GM18951 (cell line): Measurements from ENCODE around the gene SLC4A4.
"Not testable (repeated sequence)": the region's sequence is repeated elsewhere in the genome, so short reads cannot be mapped to it uniquely, and the experiment has no call there.

Experiments used
- POLR2A ChIP-seq: IDR thresholded peaks from 4 replicates; pipeline ENCODE4 v1.6.1; 2011; ENCODE audit warnings: mild to moderate bottlenecking; ENCODE audit not compliant: insufficient read length, insufficient read depth; ENCODE audit errors: extremely low read depth
- in situ Hi-C: fragments of 300-500 bp; cut with MboI; formaldehyde crosslinking; loops from one replicate; pipeline ENCODE4 v1.12.0; 2022; ENCODE audit warnings: low sequenced_read_pairs, mixed read lengths, inconsistent platforms; ENCODE audit not compliant: unreplicated experiment

The SLC4A4 gene

DNA sequence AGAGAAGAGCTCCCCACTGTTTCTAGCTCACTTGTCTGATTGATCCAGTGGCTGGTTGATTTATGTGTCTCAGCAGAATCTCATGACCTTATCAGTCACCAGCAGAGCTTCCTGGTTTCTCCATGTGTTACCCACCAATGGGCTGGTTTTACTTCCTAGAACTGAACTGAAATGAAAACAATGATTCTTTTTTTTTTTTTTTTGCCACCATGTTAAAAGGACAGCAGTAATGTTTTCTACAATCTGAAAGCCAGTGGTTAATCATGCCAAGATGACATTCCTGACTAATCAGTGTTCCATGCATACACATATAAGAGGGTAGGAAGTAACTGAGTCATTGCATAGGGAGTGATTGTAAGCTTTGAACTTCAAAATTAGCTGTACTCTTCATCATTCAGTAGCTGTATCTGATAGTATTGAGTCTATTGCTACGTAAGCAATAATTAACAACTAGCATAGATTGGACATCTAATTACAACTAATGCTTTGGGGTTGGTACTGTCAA, 67.7 kb downstream of the SLC4A4 start:
- in situ Hi-C loops, result no loop called here
- no peak for TF ChIP-seq POLR2A

DNA sequence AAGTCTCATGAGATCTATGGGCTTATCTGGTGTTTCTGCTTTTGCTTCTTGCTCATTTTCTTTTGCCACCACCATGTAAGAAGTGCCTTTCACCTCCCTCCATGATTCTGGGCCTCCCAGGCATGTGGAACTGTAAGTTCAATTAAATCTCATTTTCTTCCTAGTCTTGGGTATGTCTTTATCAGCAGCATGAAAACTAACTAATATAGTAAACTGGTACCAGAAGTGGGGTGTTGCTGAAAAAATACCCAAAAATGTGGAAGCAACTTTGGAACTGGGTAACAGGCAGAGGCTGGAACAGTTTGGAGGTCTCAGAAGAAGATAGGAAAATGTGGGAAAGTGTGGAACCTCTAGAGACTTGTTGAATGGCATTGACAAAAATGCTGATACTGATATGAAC, 70.1 kb downstream of the SLC4A4 start:
- in situ Hi-C loops, result not testable (repeated sequence)

DNA sequence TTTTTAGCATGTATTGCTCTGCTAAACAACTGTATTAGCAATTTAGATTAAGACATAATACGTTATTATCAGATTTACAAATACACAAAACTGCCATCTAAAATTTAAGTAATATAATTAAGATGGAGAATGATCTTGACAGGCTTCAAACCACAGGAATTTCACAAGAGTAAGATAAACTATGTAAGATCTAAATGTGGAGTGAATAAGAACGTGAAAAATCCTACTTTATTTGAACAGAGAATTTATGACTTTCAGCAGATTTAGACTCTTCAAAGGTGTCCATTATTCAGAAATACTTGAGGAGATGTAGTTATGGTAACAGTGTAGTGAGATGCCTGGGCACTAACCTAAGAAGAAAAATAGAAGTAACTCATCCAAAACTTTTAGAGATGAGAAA, 73.2 kb downstream of the SLC4A4 start:
- in situ Hi-C loops, result no loop called here
- TF ChIP-seq POLR2A, result no peak

- TF ChIP-seq POLR2A, result no peak
Observed at GRCh38 chr4:71415491-71415890, 76.7 kb downstream of the SLC4A4 start.

DNA sequence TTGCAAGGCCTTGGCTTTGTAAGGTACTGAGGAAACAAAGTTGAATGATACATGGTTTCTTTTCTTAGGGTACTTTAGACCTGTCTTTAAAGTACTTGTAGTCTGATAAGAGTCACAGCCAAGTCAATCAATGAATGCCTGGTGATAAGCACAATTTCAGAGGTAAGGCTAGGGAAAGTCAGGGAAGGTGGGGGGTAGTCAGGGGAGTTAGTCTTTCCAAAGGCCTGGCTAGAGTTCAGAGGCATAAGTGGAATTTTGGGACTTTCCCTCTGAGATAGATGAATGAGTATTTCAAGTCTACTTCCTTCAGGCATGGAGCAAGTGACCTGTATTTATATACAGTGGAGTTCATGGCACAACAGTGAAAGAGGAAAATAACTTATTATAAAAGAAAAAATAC, 78.3 kb downstream of the SLC4A4 start:
- in situ Hi-C loops, result no loop called here
- no peak for TF ChIP-seq POLR2A

More at GRCh38 chr4:71415491-71415890, 76.7 kb downstream of the SLC4A4 start:
- in situ Hi-C loops, result no loop called here

DNA sequence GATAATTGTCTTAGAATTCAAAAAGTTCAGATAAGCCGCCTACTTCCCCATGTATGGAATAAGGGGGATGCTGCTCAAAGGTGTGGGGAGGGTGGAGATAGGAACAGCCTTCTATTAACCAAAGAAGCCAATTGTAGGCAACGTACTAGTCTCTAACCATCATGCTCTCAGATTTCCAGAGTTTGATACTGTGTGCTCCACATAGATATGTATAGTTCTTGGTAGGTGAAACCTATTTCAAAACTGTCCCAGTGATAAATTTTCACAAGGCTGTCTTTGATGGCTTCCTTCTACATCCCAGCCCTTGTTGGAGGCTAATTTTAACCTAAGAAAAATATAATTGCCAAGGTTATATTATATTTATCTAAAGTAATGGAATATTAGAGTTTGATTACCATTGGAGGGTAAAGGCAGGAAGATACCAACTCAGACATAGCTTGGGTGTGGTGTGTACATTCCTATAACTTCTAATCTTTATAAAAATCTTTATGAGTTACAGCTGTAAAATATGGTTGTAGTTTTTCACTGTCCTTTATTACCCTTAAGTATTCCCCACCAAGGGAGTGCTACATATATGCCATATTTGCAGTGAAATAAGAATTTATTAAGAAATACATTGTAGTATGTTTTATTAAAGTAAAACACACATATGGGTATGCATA, 87.7 kb downstream of the SLC4A4 start:
- in situ Hi-C loops, result no loop called here
- TF ChIP-seq POLR2A, result no peak

DNA sequence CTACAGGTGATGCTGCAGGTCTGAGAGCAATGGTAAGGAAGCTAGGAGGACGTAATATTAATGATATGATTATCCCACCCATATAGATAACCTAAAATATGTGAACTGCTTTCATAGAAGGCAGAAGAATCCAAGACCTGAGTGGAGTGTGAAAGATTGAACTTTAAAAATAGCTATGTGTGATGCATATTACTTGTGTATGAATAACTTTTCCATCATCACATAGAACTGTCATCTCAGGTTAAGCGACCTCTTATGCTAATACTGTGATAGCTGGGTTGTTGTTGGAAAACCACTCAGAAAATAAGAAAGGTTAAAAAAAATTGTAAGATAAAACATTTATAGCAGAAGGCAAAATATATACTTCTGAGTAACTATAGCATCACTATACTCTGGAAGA, 90.3 kb downstream of the SLC4A4 start:
- TF ChIP-seq POLR2A, result no peak
- in situ Hi-C loops, result no loop called here

DNA sequence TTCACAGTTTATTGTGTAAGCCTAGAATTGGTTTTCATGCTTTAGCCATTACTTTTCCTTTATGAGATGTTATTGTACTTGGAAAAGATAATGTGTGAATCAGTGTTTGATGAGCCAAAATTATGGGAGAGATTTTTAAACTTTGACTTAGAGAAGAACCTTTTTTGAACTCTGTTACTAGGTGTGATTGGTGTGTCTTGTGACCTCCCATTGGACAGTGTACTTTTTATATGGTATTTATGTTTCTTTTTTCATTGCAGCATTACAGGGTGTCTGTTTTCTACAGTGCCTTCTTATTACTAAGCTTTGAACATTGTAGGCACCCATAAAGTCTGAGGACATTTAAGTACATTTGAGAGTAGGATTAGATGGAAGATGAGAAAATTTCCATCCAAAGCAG, 91.1 kb downstream of the SLC4A4 start:
- no peak for TF ChIP-seq POLR2A
- in situ Hi-C loops, result no loop called here

DNA sequence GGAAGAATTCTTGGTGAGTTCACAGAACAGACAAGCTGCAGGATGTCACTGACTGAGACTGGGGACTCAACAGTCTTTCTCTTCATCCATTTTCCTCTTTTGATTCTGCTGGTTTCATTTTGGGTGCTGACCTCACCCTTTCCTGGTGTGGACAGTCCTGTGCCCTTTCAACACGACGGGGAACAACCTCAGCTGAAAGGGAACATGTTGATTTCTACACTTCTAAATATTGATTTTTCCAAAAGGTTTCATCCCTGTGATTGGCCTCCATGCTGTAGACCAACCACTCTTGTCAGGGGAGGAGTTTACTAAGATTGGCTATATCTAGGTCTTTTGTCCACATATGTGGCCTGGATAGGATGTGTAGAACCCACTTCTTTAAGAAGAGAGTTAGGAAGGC, 91.8 kb downstream of the SLC4A4 start:
- no peak for TF ChIP-seq POLR2A
- in situ Hi-C loops, result no loop called here

GRCh38 chr4:71440612-71441011, 101.8 kb downstream of the SLC4A4 start:
- in situ Hi-C loops, result no loop called here
- TF ChIP-seq POLR2A, result no peak

GRCh38 chr4:71441186-71442169, 102.7 kb downstream of the SLC4A4 start:
- in situ Hi-C loops, result no loop called here
- TF ChIP-seq POLR2A, result no peak

GRCh38 chr4:71442336-71442735, 103.5 kb downstream of the SLC4A4 start:
- TF ChIP-seq POLR2A, result no peak
- in situ Hi-C loops, result no loop called here

DNA sequence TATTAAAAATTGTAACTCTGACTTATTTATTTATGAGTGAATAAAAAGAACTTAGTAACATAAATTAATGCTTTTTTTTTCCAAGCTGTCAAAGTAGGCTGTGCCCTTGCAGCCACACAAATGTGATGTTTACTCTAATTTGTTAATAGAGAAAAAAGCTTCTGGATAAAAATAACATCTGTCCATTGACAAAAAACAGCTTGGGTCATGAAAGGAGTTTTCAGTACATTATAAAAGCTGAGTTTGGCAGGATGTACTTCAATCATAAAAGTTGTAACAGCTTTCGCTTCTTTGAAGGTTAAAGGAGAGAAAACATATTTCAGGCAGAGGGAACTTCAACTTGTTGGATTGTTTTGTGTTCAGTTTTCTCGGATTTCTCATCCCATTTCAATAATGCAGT, 105.6 kb downstream of the SLC4A4 start:
- in situ Hi-C loops, result no loop called here
- no peak for TF ChIP-seq POLR2A

DNA sequence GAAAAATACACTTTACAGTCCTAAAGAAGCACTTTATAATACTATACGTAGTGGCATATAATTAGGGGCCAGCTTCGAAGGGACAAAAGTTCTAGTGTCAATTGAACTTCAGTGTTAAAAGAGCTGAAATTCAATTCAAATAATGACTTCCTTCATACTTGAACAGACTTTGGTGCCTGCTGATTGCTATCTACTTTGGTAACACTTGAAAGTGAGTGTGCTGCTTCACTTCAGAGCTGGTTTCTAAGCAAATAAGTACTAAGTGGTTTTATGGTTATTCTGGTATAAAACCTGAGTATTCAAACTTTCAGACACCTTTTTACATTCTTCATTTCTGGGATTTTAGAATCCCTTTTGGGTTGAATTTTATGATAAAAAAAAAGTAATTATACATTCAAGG, 107.0 kb downstream of the SLC4A4 start:
- in situ Hi-C loops, result no loop called here
- TF ChIP-seq POLR2A, result no peak
